HG03354 (cell line): ENCODE measurements around the gene SLC31A1.
"Not testable (repeated sequence)": the region's sequence is repeated elsewhere in the genome, so short reads cannot be mapped to it uniquely, and the experiment has no call there.

ENCODE experiments used
- ATAC-seq: cut with Tn5 transposase; IDR thresholded peaks from one replicate; pipeline ENCODE4 v1.9.1; 2021; ENCODE audit warnings: mild to moderate bottlenecking; ENCODE audit not compliant: unreplicated experiment, poor library complexity, severe bottlenecking

The SLC31A1 gene

DNA sequence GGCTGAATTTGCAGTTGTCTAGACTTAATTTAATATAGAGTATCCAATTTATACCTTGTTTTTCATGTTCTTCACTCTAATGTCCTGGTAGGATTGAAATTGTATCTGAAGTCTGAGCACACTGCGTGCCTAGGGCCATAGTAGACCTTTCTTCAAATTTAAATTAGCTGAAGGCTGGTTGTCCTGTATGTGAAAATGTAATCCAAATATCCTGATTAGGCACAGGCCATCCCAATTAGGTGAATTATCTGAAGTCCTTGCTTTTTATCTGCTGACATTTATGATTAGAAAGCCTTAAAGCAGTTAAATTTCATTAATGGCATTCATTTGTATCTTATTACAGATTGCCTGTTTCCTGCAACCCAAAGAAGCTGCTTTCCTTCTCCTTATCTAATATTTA is 33.6 kb downstream of the SLC31A1 start:
- ATAC-seq: no peak

DNA sequence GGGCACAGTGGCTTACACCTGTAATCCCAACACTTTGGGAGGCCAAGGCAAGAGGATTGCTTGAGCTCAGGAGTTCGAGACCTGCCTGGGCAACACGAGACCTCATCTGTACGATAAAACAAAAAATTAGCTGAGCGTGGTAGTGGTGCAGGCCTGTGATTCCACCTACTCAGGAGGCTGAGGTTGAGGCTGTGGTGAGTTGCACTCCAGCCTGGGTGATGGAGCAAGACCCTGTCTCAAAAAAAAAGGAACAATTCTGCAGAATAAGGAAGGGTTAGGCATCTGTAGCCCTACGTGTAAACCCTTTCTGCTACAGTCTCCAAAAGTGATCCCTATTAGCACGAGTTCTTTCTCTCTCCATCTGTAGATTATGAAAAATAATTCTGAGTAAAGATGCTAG is 34.1 kb downstream of the SLC31A1 start:
- no peak for ATAC-seq

GRCh38 chr9:113257863-113258262 is 36.5 kb downstream of the SLC31A1 start:
- ATAC-seq: no peak

- ATAC-seq: no peak
These were observed 36.9 kb downstream of the SLC31A1 start for GRCh38 chr9:113258282-113258681.

DNA sequence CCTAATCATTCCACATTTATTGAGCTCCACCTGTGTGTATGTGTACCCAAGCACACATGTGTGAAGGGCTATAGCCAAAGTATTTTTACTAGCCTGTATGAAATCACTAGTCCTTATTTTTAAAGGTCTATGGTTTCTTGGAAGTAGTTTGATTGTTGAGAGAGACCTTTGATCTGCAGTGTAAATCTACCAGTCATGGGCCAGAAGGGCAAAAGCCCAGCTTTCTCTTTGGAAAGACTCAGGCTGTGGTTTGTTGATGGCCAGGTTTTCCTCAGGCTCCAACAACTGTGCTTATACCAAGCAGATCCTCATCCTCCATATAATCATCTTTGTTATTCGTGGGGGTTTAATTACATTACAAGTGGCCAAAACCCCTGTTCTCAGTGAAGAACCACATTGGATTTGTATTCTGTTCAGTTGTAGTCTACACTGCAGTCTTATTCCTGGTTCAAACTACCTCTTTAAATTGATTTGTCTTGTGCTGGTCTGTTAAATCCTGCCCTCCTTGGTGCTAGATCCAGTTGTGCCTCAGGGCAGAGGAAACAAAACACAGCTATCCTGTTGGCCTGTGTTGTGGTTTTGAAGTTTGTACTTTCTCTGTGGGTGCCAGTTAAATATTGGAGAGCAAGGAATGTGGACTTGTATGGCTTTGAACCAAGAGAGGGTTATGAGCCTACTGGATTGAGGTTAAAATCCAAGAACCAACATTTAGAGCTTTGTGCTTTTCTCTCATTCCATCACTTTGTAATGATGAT is 40.8 kb downstream of the SLC31A1 start:
- ATAC-seq: no peak

GRCh38 chr9:113266174-113266573 is 44.8 kb downstream of the SLC31A1 start:
- ATAC-seq: no peak

GRCh38 chr9:113267911-113268566 is 46.7 kb downstream of the SLC31A1 start:
- ATAC-seq: no peak

- ATAC-seq: no peak
These were observed 48.0 kb downstream of the SLC31A1 start for GRCh38 chr9:113269355-113269754.

DNA sequence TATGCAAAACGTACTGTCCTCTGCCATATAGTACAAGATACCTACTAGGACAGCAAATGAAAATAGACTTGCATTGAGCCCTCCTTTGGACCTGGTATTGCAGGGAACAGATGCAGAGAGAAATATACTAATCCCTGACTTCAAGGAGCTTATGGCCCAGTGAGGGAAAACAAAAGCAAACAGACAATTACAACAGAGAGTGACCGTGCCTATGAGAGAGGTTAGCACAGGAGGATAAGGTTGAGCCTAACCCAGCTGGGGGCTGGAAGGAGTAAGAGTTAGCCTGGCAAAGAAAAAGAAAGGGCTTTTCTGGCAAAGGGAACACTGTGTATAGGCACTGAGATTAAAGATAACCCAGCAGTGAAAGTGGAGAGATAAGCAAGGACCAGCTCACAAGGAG is 48.5 kb downstream of the SLC31A1 start:
- no peak for ATAC-seq

GRCh38 chr9:113274474-113275156 is 53.3 kb downstream of the SLC31A1 start:
- peak; percentile 1 for ATAC-seq

GRCh38 chr9:113275157-113276131 is 54.1 kb downstream of the SLC31A1 start, which contains the start of the genes CDC26 and PRPF4:
Gene CDC26 (minus strand): TSS chr9:113275572. CDS start chr9:113272507, 3,065 bp downstream.
Gene PRPF4 (plus strand): TSS chr9:113275658. CDS start chr9:113275744, 86 bp downstream.
- peak; percentile 99 for ATAC-seq

DNA sequence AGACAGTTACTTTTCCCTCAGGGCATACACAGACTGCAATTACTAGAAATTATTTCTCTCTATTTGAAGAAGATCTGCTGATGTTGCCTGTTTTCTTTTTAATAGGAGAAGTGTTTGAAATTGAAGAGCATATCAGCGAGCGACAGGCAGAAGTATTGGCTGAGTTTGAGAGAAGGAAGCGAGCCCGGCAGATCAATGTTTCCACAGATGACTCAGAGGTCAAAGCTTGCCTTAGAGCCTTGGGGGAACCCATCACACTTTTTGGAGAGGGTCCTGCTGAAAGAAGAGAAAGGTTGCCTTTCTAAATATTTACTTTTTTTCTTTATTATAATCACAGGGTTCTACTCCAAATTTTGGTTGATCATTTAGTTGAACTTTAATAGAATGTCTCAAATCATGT is 57.5 kb downstream of the SLC31A1 start:
- ATAC-seq: no peak

GRCh38 chr9:113281356-113281755 is 60.0 kb downstream of the SLC31A1 start:
- ATAC-seq: no peak

GRCh38 chr9:113289091-113289490 is 67.7 kb downstream of the SLC31A1 start:
- no peak for ATAC-seq

DNA sequence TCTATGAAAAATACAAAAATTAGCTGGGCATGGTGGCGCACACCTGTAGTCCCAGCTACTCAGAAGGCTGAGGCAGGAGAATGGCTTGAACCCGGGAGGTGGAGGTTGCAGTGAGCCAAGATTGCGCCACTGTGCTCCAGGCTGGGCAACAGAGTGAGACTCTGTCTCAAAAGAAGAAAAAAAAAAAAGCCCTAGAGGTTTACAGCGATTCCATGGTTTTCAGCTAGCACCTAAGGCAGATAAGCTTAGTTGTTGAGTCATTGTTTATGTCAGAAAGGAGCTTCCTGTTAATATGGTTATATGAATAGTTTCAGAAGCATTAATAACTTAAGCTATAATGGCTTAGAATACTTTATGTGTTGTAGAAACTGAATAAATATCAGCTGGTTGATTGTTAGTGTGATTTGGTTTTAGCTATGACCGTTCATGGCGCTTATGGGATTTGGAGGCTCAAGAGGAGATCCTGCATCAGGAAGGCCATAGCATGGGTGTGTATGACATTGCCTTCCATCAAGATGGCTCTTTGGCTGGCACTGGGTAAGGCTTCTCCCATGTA is 68.8 kb downstream of the SLC31A1 start:
- ATAC-seq: no peak

- ATAC-seq: no peak
These were observed 72.0 kb downstream of the SLC31A1 start for GRCh38 chr9:113293285-113293878.

DNA sequence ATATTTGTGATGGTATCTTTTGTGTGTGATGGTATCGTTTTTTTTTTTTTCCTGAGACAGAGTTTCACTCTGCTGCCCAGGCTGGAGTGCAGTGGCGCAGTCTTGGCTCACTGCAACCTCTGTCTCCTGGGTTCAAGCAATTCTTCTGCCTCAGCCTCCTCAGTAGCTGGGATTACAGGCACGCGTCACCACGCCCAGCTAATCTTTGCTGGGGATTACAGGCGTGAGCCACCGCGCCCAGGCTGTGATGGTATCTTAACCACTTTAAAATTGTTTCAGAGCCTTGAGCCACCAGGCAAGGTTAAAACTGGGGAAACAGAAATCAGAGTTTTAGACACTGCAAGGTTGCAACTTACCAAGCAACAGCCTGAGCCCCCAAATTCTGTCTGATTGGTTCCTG is 74.9 kb downstream of the SLC31A1 start:
- not testable (repeated sequence) for ATAC-seq

- no peak for ATAC-seq
These were observed 75.6 kb downstream of the SLC31A1 start for GRCh38 chr9:113296796-113297558.
